HEK293 (cell line): ENCODE data around the gene MBD1.

ENCODE experiments used
- GLIS2 ChIP-seq: fragments of 450-650 bp; formaldehyde crosslinking; IDR thresholded peaks from 2 replicates; pipeline ENCODE4 v1.5.1; 2016; ENCODE audit warnings: missing biosample characterization, missing genetic modification characterization
- HOXC10 ChIP-seq: sonication (generic); formaldehyde crosslinking; IDR thresholded peaks from 2 replicates; pipeline ENCODE4 v1.8.1; 2023; ENCODE audit warnings: mild to moderate bottlenecking, missing genetic modification reagents
- MZF1 ChIP-seq: fragments of 450-650 bp; formaldehyde crosslinking; IDR thresholded peaks from 2 replicates; pipeline ENCODE4 v1.5.1; 2017; ENCODE audit warnings: missing biosample characterization, missing genetic modification characterization, borderline replicate concordance
- OVOL3 ChIP-seq: fragments of 450-650 bp; formaldehyde crosslinking; IDR thresholded peaks from 2 replicates; pipeline ENCODE4 v1.5.1; 2016; ENCODE audit warnings: missing biosample characterization, missing genetic modification characterization
- PRDM2 ChIP-seq: fragments of 450-650 bp; formaldehyde crosslinking; IDR thresholded peaks from 2 replicates; pipeline ENCODE4 v1.5.1; 2016; ENCODE audit warnings: missing biosample characterization, missing genetic modification characterization, borderline replicate concordance
- ZBTB1 ChIP-seq: fragments of 450-650 bp; formaldehyde crosslinking; IDR thresholded peaks from 2 replicates; pipeline ENCODE4 v1.5.1; 2016; ENCODE audit warnings: missing biosample characterization, missing genetic modification characterization
- ZBTB21 ChIP-seq: fragments of 450-650 bp; formaldehyde crosslinking; IDR thresholded peaks from 2 replicates; pipeline ENCODE4 v1.5.1; 2017; ENCODE audit warnings: missing biosample characterization, missing genetic modification characterization
- ZNF112 ChIP-seq: fragments of 450-650 bp; formaldehyde crosslinking; IDR thresholded peaks from 2 replicates; pipeline ENCODE4 v1.5.0; 2017; ENCODE audit warnings: missing biosample characterization, missing genetic modification characterization
- ZNF169 ChIP-seq: fragments of 450-650 bp; formaldehyde crosslinking; IDR thresholded peaks from 2 replicates; pipeline ENCODE4 v1.5.1; 2016; ENCODE audit warnings: missing biosample characterization, missing genetic modification characterization
- ZNF2 ChIP-seq: fragments of 450-650 bp; formaldehyde crosslinking; IDR thresholded peaks from 2 replicates; pipeline ENCODE4 v1.5.1; 2016; ENCODE audit warnings: missing biosample characterization, missing genetic modification characterization
- ZNF248 ChIP-seq: fragments of 450-650 bp; formaldehyde crosslinking; IDR thresholded peaks from 2 replicates; pipeline ENCODE4 v1.5.1; 2017; ENCODE audit warnings: missing biosample characterization, missing genetic modification characterization
- ZNF302 ChIP-seq: fragments of 450-650 bp; formaldehyde crosslinking; IDR thresholded peaks from 2 replicates; pipeline ENCODE4 v1.5.1; 2016; ENCODE audit warnings: missing biosample characterization, missing genetic modification characterization, low read depth
- ZNF311 ChIP-seq: fragments of 450-650 bp; formaldehyde crosslinking; IDR thresholded peaks from 2 replicates; pipeline ENCODE4 v1.5.1; 2017; ENCODE audit warnings: missing biosample characterization, missing genetic modification characterization, borderline replicate concordance
- ZNF350 ChIP-seq: fragments of 450-650 bp; formaldehyde crosslinking; IDR thresholded peaks from 2 replicates; pipeline ENCODE4 v1.5.0; 2017; ENCODE audit warnings: missing biosample characterization, mild to moderate bottlenecking, missing genetic modification characterization
- ZNF394 ChIP-seq: fragments of 450-650 bp; formaldehyde crosslinking; IDR thresholded peaks from 2 replicates; pipeline ENCODE4 v1.5.1; 2016; ENCODE audit warnings: missing biosample characterization, missing genetic modification characterization, mild to moderate bottlenecking, moderate library complexity, borderline replicate concordance
- ZNF501 ChIP-seq: fragments of 450-650 bp; formaldehyde crosslinking; IDR thresholded peaks from 2 replicates; pipeline ENCODE4 v1.5.1; 2016; ENCODE audit warnings: missing biosample characterization, missing genetic modification characterization
- ZNF510 ChIP-seq: fragments of 450-650 bp; formaldehyde crosslinking; IDR thresholded peaks from 2 replicates; pipeline ENCODE4 v1.5.1; 2018; ENCODE audit warnings: mild to moderate bottlenecking, missing genetic modification characterization, missing biosample characterization; ENCODE audit not compliant: insufficient replicate concordance
- ZNF521 ChIP-seq: fragments of 450-650 bp; formaldehyde crosslinking; IDR thresholded peaks from 2 replicates; pipeline ENCODE4 v1.5.1; 2017; ENCODE audit warnings: missing biosample characterization, mild to moderate bottlenecking, missing genetic modification characterization
- ZNF777 ChIP-seq: fragments of 450-650 bp; formaldehyde crosslinking; IDR thresholded peaks from 2 replicates; pipeline ENCODE4 v1.5.1; 2017; ENCODE audit warnings: missing biosample characterization, missing genetic modification characterization, borderline replicate concordance
- TF ChIP-seq, protein P1 (sequence below): fragments of 450-650 bp; formaldehyde crosslinking; IDR thresholded peaks from 2 replicates; pipeline ENCODE4 v1.5.1; 2016; ENCODE audit warnings: missing biosample characterization, missing genetic modification characterization
- TF ChIP-seq, protein P2 (sequence below): fragments of 450-650 bp; formaldehyde crosslinking; IDR thresholded peaks from 2 replicates; pipeline ENCODE4 v1.5.1; 2016; ENCODE audit warnings: missing biosample characterization, missing genetic modification characterization
- TF ChIP-seq, protein P3 (sequence below): fragments of 450-650 bp; formaldehyde crosslinking; IDR thresholded peaks from 2 replicates; pipeline ENCODE4 v1.5.1; 2016; ENCODE audit warnings: missing biosample characterization, missing genetic modification characterization, low read depth
- TF ChIP-seq, protein P4 (sequence below): fragments of 450-650 bp; formaldehyde crosslinking; IDR thresholded peaks from 2 replicates; pipeline ENCODE4; 2016; ENCODE audit warnings: missing biosample characterization, missing genetic modification characterization
- TF ChIP-seq, protein P5 (sequence below): sonication (generic); formaldehyde crosslinking; IDR thresholded peaks from 2 replicates; pipeline ENCODE4 v1.8.1; 2022; ENCODE audit warnings: mild to moderate bottlenecking, moderate library complexity, missing genetic modification reagents

MBD1 gene

GRCh38 chr18:50286391-50287027, 5.2 kb upstream of the MBD1 start (continued):
- TF ChIP-seq ZNF169 (no peak), OVOL3 (tag by site-specific recombination) (no peak), ZNF777 (tag by site-specific recombination) (no peak), ZNF510 (tag by site-specific recombination) (no peak), ZNF350 (tag by site-specific recombination) (no peak), ZNF2 (tag by site-specific recombination) (no peak), ZNF311 (tag by site-specific recombination) (no peak), GLIS2 (tag by site-specific recombination) (peak; percentile 31), ZNF501 (no peak), ZNF112 (tag by site-specific recombination) (no peak), HOXC10 (CRISPR knock-in tag) (no peak), ZNF521 (no peak), ZBTB1 (tag by site-specific recombination) (no peak; the same call in 1 of the 2 replicates), ZNF302 (tag by site-specific recombination) (no peak), ZNF394 (tag by site-specific recombination) (no peak), ZBTB21 (tag by site-specific recombination) (no peak), ZNF248 (tag by site-specific recombination) (no peak), MZF1 (tag by site-specific recombination) (no peak), PRDM2 (tag by site-specific recombination) (no peak)
- TF ChIP-seq, protein P1, sequence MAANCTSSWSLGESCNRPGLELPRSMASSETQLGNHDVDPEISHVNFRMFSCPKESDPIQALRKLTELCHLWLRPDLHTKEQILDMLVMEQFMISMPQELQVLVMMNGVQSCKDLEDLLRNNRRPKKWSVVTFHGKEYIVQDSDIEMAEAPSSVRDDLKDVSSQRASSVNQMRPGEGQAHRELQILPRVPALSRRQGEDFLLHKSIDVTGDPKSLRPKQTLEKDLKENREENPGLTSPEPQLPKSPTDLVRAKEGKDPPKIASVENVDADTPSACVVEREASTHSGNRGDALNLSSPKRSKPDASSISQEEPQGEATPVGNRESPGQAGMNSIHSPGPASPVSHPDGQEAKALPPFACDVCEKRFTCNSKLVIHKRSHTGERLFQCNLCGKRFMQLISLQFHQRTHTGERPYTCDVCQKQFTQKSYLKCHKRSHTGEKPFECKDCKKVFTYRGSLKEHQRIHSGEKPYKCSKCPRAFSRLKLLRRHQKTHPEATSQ (tag by site-specific recombination) = no peak
- TF ChIP-seq, protein P2, sequence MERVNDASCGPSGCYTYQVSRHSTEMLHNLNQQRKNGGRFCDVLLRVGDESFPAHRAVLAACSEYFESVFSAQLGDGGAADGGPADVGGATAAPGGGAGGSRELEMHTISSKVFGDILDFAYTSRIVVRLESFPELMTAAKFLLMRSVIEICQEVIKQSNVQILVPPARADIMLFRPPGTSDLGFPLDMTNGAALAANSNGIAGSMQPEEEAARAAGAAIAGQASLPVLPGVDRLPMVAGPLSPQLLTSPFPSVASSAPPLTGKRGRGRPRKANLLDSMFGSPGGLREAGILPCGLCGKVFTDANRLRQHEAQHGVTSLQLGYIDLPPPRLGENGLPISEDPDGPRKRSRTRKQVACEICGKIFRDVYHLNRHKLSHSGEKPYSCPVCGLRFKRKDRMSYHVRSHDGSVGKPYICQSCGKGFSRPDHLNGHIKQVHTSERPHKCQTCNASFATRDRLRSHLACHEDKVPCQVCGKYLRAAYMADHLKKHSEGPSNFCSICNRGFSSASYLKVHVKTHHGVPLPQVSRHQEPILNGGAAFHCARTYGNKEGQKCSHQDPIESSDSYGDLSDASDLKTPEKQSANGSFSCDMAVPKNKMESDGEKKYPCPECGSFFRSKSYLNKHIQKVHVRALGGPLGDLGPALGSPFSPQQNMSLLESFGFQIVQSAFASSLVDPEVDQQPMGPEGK (tag by site-specific recombination) = peak; percentile 20
- TF ChIP-seq, protein P3, sequence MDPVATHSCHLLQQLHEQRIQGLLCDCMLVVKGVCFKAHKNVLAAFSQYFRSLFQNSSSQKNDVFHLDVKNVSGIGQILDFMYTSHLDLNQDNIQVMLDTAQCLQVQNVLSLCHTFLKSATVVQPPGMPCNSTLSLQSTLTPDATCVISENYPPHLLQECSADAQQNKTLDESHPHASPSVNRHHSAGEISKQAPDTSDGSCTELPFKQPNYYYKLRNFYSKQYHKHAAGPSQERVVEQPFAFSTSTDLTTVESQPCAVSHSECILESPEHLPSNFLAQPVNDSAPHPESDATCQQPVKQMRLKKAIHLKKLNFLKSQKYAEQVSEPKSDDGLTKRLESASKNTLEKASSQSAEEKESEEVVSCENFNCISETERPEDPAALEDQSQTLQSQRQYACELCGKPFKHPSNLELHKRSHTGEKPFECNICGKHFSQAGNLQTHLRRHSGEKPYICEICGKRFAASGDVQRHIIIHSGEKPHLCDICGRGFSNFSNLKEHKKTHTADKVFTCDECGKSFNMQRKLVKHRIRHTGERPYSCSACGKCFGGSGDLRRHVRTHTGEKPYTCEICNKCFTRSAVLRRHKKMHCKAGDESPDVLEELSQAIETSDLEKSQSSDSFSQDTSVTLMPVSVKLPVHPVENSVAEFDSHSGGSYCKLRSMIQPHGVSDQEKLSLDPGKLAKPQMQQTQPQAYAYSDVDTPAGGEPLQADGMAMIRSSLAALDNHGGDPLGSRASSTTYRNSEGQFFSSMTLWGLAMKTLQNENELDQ (tag by site-specific recombination) = no peak
- TF ChIP-seq, protein P4, sequence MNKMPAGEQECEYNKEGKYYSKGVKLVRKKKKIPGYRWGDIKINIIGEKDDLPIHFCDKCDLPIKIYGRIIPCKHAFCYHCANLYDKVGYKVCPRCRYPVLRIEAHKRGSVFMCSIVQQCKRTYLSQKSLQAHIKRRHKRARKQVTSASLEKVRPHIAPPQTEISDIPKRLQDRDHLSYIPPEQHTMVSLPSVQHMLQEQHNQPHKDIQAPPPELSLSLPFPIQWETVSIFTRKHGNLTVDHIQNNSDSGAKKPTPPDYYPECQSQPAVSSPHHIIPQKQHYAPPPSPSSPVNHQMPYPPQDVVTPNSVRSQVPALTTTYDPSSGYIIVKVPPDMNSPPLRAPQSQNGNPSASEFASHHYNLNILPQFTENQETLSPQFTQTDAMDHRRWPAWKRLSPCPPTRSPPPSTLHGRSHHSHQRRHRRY (tag by site-specific recombination) = no peak
- TF ChIP-seq, protein P5, sequence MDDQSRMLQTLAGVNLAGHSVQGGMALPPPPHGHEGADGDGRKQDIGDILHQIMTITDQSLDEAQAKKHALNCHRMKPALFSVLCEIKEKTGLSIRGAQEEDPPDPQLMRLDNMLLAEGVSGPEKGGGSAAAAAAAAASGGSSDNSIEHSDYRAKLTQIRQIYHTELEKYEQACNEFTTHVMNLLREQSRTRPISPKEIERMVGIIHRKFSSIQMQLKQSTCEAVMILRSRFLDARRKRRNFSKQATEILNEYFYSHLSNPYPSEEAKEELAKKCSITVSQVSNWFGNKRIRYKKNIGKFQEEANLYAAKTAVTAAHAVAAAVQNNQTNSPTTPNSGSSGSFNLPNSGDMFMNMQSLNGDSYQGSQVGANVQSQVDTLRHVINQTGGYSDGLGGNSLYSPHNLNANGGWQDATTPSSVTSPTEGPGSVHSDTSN (CRISPR knock-in tag) = no peak
